ENCODE data around the gene PCDH7. TPM values are rescaled to one million over a fixed set of nuclear protein-coding genes. Genes with fewer than 3 reads are reported as not detected.

Gene PCDH7
- polyA plus RNA-seq, 1 experiment: 15.3 TPM

DNA sequence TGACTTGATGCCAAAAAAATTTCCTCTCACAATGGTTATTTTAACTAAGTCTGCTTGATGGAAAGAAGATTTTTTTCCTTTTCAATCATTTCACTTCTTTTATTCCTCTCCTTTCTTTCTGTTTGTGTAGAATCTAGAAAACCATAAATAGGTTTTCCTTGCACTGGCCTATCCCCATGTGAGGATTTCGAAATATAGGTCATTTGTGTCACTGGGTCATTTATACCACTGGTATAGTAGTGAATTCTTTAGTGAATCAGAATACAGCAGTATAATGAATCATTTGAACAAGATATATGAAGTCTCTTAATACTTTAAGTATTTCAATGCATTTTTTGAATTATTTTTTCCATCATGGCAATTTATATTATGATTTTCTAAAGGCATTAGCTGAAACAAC is 26.6 kb downstream of the PCDH7 start:
- no peak overlapping the region for H3K4me3 ChIP-seq (ENCODE audit: low read depth, low read length)
- ChIA-PET CTCF (interaction anchor here (0.8 kb wide), 1 partner anchor 14 kb away, joined by 3 read pairs; no protein-coding TSS in a partner anchor), POLR2A (no interaction called here)

DNA sequence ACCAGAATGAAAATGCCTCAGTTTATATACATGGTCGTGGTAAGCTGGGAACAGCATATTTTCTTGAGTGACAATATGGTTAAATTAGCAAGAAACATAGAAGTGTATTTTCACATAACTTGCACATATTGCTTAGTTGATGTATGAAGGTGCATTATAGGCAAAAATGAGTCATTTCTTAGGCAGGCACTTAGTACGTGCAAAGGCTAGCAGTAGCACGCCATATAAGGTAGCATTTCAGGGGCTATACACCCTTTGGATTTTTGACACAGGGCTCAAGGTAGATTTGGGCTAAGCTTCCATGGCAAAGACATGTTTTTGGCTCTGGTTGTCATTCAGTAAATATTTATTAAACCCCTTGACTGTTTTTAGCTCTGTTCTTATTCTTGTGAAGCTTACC is 33.1 kb downstream of the PCDH7 start:
- TF ChIP-seq, protein P1, sequence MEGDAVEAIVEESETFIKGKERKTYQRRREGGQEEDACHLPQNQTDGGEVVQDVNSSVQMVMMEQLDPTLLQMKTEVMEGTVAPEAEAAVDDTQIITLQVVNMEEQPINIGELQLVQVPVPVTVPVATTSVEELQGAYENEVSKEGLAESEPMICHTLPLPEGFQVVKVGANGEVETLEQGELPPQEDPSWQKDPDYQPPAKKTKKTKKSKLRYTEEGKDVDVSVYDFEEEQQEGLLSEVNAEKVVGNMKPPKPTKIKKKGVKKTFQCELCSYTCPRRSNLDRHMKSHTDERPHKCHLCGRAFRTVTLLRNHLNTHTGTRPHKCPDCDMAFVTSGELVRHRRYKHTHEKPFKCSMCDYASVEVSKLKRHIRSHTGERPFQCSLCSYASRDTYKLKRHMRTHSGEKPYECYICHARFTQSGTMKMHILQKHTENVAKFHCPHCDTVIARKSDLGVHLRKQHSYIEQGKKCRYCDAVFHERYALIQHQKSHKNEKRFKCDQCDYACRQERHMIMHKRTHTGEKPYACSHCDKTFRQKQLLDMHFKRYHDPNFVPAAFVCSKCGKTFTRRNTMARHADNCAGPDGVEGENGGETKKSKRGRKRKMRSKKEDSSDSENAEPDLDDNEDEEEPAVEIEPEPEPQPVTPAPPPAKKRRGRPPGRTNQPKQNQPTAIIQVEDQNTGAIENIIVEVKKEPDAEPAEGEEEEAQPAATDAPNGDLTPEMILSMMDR (IDR thresholded peaks at IDR 0.05; ENCODE audit: insufficient read depth, low read depth, low read length): no peak
- Histone ChIP-seq H3K4me3 (ENCODE audit: low read depth, low read length) (no peak overlapping the region), H3K27me3 (ENCODE audit: control insufficient read depth, insufficient read depth, low read length) (no peaks in the 10 kb centered on the region), H3K36me3 (ENCODE audit: control insufficient read depth, insufficient read depth, low read length) (no peaks in the 10 kb centered on the region)
- CTCF ChIA-PET: no interaction called here
- DNase-seq (ENCODE audit: low read depth): no peak
- POLR2A ChIA-PET: no interaction called here

More for the DNA sequence above, 26.6 kb downstream of the PCDH7 start:
- Histone ChIP-seq H3K27me3 (ENCODE audit: control insufficient read depth, insufficient read depth, low read length) (no peaks in the 10 kb centered on the region), H3K36me3 (ENCODE audit: control insufficient read depth, insufficient read depth, low read length) (no peaks in the 10 kb centered on the region)
- TF ChIP-seq, protein P1 (IDR thresholded peaks at IDR 0.05; ENCODE audit: insufficient read depth, low read depth, low read length): no peak
- DNase-seq (ENCODE audit: low read depth): no peak

- no peak for DNase-seq (ENCODE audit: low read depth)
Observed at GRCh38 chr4:30754021-30754420, 33.9 kb downstream of the PCDH7 start.

GRCh38 chr4:30755346-30755745 is 35.2 kb downstream of the PCDH7 start:
- no peak for DNase-seq (ENCODE audit: low read depth)
- POLR2A ChIA-PET: no interaction called here
- CTCF ChIA-PET: no interaction called here

More at GRCh38 chr4:30754021-30754420, 33.9 kb downstream of the PCDH7 start:
- Histone ChIP-seq H3K36me3 (ENCODE audit: control insufficient read depth, insufficient read depth, low read length) (no peaks in the 10 kb centered on the region), H3K27me3 (ENCODE audit: control insufficient read depth, insufficient read depth, low read length) (no peaks in the 10 kb centered on the region), H3K4me3 (ENCODE audit: low read depth, low read length) (no peak overlapping the region)
- TF ChIP-seq, protein P1 (IDR thresholded peaks at IDR 0.05; ENCODE audit: insufficient read depth, low read depth, low read length): no peak
- POLR2A ChIA-PET: no interaction called here
- CTCF ChIA-PET: interaction anchor here (0.6 kb wide), 1 partner anchor 11 kb away, joined by 4 read pairs; no protein-coding TSS in a partner anchor

DNA sequence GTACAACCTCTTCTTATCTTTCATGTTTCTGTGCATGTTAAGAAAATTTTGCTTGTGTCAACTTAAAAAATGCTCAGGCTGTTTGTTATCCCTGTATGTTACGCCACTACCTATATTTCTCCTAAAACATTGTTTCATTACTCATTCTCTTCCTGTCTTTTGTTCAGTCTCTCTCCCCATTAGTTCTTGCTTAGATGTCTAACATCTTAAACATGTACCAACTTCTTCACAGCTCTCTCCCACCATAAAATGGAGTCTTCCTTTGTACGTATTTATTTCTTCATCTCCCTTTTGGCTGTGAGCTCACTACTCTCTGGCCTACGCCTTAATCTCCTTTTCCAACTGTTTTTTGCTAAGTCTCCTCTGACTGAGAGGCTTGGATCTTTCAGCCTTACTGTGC is 36.4 kb downstream of the PCDH7 start:
- TF ChIP-seq, protein P1 (IDR thresholded peaks at IDR 0.05; ENCODE audit: insufficient read depth, low read depth, low read length): no peak
- Histone ChIP-seq H3K4me3 (ENCODE audit: low read depth, low read length) (no peak overlapping the region), H3K36me3 (ENCODE audit: control insufficient read depth, insufficient read depth, low read length) (no peaks in the 10 kb centered on the region), H3K27me3 (ENCODE audit: control insufficient read depth, insufficient read depth, low read length) (no peaks in the 10 kb centered on the region)
- DNase-seq (ENCODE audit: low read depth): no peak
- CTCF ChIA-PET: interaction anchor here (0.7 kb wide), 1 partner anchor 288 kb away, joined by 3 read pairs; no protein-coding TSS in a partner anchor
- POLR2A ChIA-PET: no interaction called here

More at GRCh38 chr4:30755346-30755745, 35.2 kb downstream of the PCDH7 start:
- TF ChIP-seq, protein P1 (IDR thresholded peaks at IDR 0.05; ENCODE audit: insufficient read depth, low read depth, low read length): no peak
- Histone ChIP-seq H3K36me3 (ENCODE audit: control insufficient read depth, insufficient read depth, low read length) (no peaks in the 10 kb centered on the region), H3K4me3 (ENCODE audit: low read depth, low read length) (no peak overlapping the region), H3K27me3 (ENCODE audit: control insufficient read depth, insufficient read depth, low read length) (no peaks in the 10 kb centered on the region)
